Thoracic aorta endothelial cell (primary cell): ENCODE results near the gene OPN1SW. TPM values are rescaled to one million over a fixed set of nuclear protein-coding genes. Genes with fewer than 3 reads are reported as not detected.

ENCODE experiments used
- small RNA-seq: library from RNA; depleted of rRNA; stranded (forward); fragments of <200 nt; gene quantifications from one replicate; pipeline ENCODE3, GENCODE V24; 2012
- total RNA-seq: library from RNA; depleted of rRNA; stranded (reverse); fragments of >200 nt; gene quantifications from 2 replicates; pipeline ENCODE4 v1.2.3, GENCODE V29; 2012

OPN1SW gene
- not detected in 2 replicates for total RNA-seq

DNA sequence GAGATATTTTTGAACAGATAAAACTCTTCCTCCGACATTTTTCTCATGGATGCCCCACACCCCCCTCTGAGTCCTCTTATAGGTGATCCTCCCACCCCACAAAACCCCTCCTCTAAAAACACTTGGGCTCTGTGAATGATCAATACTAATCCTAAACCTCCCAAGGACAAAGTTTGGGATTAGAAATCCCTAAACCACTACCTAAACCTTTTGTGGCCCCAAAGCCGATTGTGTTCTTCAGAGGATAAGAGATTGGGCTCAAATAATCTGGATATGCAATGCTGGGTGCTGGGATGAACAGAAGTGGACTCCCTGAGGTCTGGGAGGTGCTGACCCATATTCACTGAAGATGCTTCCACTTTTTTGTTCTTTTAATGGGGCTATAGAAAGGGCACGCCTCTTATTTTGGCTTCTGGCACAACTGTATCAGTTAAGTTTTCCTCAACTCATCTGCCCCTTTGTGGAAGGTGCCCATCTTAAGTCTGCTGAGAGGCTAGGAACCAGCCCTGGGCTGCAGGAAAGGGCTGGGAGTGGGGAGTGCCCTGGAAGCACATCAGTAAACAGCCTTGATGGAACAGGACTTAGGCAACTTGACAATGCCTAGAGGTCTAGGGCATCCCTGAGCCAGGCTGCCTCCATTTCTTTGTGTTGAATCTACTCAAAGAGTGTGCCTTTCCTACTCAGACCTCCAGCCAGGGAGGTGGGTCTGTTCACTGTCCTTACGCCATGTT is at the start of gene OPN1SW:
TSS of gene OPN1SW (minus strand) at position 51 of the 731 bp plus-strand sequence. CDS start at position 38, 13 bp downstream.

DNA sequence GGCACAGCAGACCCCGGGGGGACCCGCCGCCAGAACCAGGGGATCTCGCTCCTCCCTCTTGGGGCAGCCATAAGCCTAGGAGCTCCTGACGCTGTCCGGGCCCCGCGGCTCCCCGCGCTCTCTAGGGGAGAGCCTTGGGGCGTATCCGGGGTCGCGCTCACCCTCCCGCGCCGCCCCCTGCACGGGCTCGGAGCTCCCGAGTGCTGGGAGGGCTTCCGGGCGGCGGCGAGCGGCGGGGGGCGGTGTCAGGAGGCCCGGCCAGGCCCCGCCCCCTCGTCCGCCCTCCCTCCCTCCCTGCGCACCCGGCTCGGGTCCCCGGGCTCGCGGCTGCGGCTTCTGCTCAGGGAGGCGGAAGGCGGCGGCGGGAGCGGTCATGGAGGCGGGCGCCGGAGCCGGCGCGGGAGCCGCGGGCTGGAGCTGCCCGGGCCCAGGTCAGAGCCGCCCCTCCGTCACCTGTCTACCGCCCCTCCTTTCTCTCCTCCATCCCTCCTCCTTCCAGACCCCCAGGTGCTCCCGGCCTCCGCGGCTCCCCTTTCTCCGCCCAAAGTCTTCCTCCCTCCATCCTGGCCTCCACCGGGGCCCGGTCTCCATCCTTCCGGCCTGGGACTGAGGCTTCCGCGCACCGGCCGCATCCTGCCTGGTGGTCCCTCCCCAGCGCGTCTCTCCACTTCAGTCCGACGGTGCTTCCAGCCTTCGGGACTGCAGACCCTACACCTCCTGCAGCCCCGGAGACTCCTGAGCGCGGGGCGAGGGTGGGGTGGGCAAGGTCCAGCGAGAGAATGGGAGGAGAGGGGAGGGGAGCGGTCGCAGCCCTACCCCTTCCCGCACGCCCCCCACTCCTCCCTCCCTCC is 15.8 kb upstream of the OPN1SW start, which contains the start of gene CCDC136:
TSS of gene CCDC136 (plus strand) at position 848 of the 851 bp plus-strand sequence. CDS start 444 bp downstream, outside the sequence.

GRCh38 chr7:128739048-128739962 is 36.3 kb downstream of the OPN1SW start, which contains the start of gene CALU:
TSS of gene CALU (plus strand) at chr7:128739359. CDS start at chr7:128748584, 9,225 bp downstream.

Small RNA genes within 50 kb of the gene (small RNA-seq; reads per million reads assigned to genes)
- not detected for gene RN7SL81P

Other genes with a start within 250 kb of the OPN1SW start
- 0.36 and 0.53 TPM in 2 replicates for gene GARIN1A, start 103.5 kb downstream of the OPN1SW start, total RNA-seq
- 380 and 486 TPM in 2 replicates for gene CALU, start 36.4 kb downstream of the OPN1SW start, total RNA-seq
- 3.9 and 8.1 TPM in 2 replicates for gene CCDC136, start 16.2 kb upstream of the OPN1SW start, total RNA-seq
- gene FLNC, start 54.6 kb upstream of the OPN1SW start, total RNA-seq: 93.9 and 109 TPM in 2 replicates
- gene ATP6V1F, start 87.1 kb upstream of the OPN1SW start, total RNA-seq: 55.3 and 67.9 TPM in 2 replicates
- gene KCP, start 134.9 kb upstream of the OPN1SW start, total RNA-seq: not detected in 2 replicates
- 0.66 and 1.4 TPM in 2 replicates for gene IRF5, start 162.1 kb upstream of the OPN1SW start, total RNA-seq